HG03457 (cell line): Measurements from ENCODE around the gene ITGB2.

Experiments used
- ATAC-seq: cut with Tn5 transposase; IDR thresholded peaks from one replicate; pipeline ENCODE4 v1.9.1; 2021; ENCODE audit warnings: moderate number of reproducible peaks; ENCODE audit not compliant: unreplicated experiment

Gene ITGB2

DNA sequence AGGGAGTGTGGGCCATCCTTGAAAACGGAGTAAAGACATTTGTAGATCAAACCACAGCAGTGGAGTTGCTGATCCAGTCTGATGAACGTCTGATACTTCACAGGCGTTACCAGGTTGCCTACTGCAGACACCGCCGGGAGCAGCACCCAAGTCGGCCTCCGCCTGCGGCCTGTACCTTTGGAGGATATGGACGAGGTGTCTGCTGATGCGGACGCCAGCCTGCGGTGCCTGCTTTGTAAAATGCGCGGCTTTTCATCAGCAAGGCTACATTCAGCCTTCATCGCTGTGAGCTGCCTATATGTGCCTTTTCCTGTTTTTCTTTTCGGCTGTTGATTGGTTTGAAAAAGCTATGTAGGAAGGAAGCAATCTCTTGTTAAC lies 35.1 kb upstream of the ITGB2 start:
- no peak for ATAC-seq

DNA sequence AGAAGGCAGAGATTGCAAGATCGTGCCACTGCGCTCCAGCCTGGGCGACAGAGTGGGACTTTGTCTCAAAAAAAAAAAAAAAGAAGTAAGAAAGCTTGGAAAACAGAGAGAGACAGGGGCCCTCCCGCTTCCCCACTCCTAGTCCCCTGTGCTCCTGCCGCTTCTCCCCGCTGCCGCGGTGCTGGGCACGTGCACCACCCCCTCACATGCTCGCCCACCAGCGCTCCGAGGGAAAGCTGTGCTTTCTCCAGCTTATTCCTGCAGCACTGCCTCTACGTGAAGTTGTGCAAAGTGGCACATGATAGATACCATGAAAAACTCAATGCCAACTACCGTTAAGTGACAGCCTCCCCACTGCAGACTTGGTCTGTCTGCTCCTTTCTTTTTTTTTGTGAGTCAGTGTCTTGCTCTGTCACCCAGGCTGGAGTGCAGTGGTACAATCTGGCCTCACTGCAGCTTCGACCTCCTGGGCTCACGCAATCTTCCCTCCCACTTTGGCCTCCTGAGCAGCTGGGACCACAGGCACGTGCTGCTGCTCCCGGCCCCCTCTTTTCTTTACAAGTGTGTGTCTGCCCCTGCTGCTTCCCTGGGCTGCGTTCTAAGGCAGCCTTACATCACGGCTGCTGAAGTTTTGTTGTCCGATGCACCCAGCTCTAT lies 34.6 kb upstream of the ITGB2 start:
- no peak for ATAC-seq

DNA sequence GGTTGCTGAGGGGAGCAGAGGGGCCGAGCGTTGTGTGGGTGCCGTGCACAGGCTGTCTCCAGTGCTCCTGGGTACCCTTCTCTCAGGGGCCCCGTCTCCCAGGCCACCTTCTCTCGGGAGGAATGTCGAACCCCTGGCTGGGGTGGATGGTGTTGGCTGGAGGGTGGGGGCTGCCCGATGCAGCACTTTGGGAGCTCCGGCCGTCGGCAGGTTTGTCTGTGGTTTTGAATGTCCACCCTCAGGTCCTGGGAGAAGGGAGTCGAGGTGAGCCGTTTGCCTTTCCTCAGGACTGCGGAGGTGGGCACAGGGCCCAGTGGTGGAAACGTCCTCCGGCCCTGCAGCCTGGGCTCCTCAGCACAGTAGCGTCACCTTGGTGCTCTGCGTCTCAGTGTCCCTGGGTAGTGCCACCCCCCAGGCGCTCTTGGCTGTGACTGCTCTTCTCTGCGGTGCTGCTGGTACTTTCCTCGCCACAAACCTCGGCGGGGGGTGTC lies 33.6 kb upstream of the ITGB2 start:
- ATAC-seq, result no peak

DNA sequence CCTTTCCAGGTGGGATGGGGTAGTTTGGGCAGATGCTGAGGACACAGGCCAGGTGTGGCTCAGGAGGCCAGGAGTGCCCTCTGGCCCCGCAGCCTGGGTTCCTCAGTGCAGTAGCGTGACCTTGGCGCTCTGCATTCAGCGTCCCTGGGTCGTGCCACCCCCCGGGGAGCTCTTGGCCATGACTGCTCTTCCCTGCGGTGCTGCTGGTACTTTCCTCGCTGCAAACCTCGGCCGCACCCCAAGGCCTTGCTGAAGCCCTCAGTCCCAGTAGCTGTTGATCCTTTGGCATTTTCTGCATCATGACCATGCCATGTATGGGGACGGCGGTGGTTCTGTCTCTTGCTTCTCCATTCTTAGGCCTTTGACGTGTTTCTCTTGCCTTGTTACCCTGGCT lies 32.9 kb upstream of the ITGB2 start:
- ATAC-seq, result no peak

DNA sequence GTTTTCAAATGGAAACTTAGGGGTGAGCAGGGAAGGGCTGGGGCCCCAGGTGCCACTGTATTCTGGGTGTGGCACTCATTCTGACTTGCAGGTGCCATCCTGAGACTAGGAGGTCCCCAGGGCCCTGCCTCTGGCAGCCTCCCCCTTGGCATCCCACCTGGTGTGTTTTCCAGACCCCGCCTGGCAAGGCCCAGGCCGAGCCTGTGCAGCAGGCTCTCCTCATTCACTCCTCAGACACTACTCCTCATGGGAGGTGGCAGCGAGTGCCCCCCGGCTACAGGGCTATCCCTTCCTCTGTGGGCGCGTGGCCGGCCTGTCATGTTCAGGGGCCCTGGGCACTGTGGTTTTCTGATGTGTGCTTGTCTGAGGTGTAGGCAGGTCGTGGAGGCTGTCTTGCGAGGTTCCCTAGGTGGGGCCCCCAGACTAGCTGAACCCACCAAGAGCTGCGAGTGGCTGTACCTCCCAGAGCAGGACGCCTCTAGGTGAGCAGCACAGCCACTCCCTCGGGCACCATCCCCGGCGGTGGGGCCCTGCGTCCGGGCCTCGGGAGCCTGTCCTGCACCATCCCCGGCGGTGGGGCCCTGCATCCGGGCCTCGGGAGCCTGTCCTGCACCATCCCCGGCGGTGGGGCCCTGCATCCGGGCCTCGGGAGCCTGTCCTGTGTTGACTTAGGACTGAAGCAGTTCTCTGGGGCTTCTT lies 32.4 kb upstream of the ITGB2 start:
- ATAC-seq, result no peak

DNA sequence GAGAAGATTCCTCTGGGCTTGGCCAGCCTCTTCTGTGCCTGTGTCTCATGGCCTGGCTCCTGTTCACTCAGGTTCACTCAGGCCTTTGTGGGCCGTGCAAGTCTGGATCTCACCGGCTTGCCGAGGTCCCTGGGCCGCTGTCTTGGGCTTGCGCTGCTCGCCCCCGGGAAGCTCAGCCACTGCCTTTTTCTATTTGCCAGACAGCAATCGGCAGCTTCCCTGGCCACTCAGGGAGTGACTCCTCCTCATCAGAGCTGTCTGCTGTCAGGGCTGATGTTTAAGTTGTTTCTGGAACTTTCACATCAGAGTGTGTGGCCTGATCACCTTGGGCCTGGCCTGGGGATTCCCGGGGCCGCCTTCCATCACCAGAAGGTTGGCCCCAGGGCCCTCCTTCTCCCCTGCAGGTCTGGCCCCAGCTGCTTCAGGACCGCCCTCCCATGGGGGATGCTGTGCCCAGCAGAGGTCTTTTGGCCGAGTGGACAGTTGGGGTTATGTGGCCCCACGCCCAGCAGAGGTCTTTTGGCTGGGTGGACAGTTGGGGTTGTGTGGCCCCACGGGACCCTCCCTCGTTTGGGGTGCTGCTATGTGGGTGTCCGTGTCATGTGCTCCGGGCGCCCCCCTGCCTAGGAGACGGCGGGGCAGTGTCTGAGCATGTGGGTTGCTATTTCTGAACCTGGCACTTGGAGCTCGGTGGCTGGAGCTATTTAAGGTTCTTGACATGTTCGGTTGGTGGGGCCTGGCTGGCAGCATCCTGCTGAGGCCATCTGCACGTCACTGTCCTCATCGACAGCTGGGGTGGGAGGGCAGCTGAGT lies 31.6 kb upstream of the ITGB2 start:
- no peak for ATAC-seq

DNA sequence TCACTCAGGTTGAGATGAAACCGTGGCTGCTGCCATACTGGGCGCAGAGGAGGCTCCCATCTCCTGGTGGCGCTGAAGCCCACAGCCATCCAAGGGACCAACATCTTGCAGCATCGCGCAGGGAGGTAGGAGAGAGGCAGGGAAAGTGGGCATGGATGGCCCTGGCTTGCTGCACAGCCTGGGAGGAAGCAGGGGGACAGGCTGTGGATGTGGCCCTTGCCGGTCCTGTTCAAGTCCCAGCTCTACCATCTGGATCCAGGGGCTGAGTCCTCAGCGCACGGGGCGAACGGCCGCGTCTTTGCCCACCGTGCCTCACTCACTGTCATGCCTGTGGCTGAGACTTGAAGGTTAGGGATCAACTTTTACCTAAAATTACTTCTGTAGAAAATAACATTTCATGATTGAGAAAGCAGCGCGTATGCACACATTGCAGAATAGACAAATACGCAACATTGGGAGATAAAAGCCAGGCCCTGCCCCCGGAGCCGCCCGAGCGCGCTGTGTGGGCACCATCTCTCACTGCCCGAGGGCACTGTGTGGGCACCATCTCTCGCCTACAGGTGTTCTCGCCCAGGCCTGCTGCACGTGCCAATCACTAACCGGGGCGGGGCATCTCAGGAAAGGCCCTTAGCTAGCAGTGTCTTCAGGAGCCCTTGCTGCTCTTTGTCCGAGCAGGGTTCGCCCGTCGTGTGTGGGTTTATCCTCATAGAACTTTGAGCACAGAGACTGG lies 30.7 kb upstream of the ITGB2 start:
- ATAC-seq, result no peak

DNA sequence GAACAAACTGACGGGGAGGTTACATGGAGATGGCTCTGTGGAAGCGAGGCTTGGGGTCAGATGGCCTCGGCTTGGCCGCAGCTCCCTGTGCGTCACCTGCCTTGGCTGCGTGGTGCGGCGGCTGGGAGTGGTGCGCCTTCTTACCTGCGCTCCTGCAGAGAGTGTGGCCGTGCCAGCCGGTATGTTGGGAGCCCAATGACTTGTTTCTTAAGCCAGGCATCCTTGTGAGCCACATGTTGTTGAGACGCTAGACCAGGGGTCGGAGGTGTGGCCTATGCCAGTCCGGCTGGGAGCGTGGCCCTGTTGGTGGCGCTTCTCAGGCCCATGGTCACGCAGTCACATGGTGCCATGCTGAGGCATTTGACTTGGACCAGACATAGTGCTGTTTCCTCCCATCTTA lies 29.7 kb upstream of the ITGB2 start:
- no peak for ATAC-seq

DNA sequence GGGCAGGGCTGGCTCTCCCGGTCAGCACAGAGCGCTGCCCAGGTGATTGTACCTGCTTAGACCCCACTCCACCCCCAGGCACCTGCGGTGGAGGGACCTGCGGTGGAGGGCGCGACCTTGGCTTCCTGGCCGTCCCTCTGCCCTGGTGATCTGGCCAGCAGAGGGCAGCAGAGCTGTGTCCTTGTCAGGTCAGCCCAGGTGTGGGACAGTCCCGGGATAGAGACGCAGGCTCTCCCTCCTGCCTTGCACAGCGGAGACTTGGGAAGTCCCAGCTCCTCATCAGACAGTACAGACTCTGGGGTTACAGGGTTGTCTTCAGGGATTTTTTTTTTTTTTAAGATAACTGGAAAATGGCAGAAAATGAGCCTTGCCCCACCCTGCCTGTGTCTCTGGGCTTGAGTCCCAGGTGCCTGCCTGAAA lies 29.1 kb upstream of the ITGB2 start:
- ATAC-seq, result no peak

DNA sequence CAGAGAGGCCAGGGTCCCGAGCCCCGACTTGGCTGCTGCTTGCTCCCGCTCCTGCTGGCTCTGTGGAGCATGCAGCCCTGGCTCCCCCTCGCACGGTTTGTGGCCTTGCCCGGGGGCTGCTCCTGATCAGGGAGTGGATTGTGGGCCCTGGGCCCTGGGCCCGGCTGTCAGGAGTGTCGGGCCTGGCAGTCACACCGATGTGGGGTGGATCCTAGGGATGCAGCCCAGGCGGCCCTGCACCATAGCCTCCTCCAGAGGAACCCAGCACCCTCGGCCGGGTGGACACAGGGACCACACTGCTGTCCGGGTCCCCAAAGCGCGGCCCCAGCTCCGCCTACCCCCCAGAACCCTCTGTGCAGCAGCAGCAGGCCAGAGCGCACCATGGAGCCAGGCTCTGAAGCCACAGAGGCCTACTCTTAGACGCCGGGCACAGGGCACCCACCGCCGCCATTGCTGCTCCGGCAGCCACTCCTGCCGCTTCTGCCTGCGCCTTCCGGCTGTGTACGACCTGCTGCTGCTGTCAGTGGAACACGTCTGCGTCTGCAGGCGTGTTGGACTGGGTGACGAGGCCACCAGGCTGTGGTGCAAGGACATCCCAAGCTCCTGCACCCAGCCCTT lies 28.6 kb upstream of the ITGB2 start:
- no peak for ATAC-seq

DNA sequence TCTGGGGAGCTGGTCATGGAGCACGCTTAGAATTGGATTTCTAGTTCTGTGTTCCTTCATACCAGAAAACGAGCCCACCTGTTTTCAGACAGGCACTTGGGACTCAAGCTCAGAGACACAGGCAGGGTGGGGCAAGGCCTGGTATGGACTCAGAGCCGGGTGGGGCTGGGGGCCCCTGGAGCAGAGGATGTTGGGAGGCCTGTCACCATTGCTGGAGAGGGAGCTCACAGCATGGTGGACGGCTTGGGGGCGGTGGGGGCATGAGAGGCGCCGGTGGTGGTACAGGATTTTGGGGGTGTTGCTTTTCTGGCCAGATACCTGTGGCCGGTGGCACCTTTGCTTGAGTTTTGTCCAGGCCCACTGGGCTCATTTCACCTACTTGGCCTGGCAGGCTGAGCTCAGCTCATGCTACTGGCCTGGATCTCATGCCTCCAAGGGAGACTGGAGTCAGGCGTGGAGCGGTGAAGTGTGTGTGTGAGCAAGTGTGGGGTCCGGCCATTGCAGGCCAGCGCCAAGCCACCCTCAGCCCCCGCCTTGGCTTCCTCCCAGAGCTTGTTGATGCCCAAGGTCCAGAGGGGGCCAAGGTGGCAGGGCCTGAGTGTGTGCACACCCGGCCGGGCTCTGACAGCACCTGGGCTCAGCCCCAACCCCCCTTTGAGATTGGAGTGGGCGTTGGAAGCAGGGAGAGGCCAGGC lies 27.9 kb upstream of the ITGB2 start:
- ATAC-seq, result no peak

DNA sequence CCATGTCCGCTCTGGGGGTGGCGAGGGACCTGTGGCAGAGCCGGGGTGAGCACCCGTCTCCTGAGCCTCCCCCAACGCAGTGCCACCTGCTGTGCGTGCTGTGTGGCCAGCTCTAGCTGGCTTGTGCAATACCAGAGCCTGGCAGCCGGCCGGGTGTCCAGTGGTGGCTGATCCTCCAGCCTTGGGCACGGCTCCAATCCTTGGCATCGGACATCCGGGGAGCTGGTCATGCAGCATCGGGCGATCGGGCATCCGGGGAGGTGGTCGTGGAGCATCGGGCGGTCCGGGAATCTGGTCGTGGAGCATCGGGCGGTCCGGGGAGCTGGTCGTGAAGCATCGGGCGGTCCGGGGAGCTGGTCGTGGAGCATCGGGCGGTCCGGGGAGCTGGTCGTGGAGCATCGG lies 27.2 kb upstream of the ITGB2 start:
- no peak for ATAC-seq

DNA sequence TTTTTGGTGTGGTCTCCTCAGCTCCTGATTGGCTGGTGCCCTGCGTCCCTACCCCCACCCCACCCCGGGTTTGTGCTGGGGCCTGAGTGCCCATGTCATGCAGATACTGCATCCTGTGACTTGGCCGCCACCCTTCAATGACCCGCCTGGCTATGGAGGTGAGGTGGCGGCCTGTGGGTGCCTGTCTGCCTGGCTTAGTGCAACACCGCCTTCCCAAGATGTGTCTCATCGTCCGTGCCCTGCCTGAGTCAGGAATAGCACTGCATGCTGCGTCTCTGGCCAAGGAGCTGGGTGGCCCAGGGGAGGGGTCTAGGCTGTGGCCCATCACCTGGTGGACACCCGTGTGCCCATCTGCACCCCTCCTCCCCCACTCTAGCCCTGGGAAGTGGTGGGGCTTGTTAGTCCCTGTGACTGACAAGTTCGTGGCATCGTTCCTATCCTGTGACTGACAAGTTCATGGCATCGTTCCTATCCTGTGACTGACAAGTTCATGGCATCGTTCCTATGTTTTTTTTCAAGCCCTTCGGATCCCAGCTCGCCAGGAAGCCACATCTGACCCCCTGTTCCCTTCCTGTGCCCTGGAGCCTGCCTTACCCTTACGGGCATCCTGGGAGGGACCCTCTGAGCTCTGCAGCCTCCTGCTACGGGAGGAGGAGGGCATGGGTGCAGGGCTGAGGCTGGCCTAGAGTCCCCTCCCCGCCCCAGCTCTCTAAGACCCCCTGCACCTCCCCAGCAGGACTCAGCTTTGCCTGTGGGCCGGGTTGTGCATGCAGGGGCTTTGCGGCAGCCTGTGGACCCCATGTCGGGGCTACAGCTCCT lies 26.6 kb upstream of the ITGB2 start:
- ATAC-seq, result no peak

DNA sequence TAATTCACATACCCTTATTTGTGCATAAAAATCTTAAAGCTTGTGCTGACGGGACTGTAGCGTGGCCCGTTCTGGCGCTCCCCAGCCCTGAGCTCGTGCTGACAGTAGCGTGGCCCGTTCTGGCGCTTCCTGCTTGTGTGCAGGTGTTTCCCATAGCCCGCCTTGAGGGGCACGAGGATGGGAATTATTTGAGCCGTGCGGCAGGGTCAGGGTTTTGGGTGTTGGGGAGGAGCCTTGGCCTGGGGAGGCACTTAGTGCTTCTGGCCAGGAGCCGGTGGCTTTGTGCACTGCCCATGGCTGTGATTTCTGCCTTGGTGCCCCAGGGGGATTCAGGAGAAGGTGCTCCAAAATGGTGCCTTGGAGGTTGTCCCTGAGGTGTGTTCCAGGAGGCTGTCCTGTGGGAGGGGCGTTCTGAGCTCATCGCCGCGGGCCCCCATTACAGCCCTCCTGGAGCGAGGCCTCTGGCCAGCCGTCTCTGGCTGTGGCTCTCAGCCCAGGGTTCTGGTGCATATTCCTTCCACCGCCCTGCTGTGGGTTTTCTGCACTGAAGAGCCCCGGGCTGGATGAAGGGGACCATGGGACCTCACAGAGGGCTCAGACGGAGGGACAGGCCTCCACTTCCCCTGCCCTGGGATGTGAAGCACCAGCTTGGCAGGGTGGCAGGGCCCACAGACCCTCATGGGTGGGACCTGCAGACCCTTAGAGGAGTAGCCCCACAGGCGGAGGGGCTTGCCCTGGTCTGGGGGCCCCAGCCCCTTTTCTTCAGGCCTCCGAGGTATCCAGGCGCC lies 25.7 kb upstream of the ITGB2 start:
- no peak for ATAC-seq

DNA sequence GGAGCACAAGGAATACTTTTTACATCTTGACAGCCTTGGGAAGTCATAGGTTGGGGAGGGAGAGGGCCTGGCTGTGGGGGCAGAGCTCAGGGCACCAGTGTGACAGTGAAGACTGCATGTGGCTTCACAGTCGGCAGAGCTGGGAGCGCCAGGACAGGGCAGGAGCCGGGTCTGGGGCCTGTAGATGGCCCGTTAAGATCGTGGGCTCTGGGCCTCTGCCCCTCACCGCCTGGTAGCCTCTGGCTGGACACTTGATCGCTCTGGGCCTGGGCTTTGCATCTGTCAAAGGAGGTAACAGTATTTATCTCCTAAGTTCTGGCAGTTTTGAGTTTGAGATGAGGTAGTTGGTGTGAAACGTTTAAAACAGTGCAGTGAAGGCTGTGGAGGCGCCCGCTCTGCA lies 23.9 kb upstream of the ITGB2 start:
- no peak for ATAC-seq

DNA sequence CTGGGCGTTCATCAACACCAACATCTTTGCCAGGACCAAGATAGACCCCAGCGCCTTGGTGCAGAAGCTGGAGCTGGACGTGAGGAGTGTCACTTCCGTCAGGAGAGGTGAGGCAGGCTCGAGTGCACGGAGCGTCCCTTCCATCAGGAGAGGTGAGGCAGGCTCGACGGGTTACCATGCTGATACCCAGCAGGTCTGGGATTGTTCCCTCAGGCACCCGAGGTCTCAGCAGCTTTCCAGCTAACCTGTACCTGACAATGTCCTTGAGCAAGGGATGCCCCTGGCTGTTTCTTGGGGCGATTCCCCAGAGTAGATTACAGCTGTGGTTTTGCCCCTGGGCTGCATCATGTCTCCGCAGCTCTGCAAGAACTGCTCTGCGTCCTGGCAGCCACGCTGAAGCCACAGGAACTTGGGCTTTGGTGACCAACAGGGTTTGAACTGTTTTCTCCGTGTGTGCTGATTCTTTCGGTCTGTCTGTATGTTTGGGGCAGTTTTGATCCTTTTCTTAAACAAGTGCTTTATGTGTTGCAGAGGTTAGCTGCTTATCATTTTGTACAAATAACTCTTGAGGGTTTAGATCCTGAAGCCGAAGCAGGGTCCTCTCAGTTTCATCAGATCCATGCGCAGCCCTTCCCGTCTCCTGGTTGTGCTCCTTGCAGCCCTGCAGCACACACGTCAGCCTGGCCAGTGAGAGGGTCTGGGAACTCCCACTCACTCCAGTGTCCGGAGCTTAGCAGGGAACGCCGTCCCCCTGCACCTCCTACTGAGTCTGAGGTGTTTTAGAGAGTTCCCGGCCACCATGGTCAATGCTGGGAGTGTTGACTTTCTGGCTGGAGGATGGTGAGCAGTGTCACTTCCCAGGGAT lies 23.2 kb upstream of the ITGB2 start:
- no peak for ATAC-seq

DNA sequence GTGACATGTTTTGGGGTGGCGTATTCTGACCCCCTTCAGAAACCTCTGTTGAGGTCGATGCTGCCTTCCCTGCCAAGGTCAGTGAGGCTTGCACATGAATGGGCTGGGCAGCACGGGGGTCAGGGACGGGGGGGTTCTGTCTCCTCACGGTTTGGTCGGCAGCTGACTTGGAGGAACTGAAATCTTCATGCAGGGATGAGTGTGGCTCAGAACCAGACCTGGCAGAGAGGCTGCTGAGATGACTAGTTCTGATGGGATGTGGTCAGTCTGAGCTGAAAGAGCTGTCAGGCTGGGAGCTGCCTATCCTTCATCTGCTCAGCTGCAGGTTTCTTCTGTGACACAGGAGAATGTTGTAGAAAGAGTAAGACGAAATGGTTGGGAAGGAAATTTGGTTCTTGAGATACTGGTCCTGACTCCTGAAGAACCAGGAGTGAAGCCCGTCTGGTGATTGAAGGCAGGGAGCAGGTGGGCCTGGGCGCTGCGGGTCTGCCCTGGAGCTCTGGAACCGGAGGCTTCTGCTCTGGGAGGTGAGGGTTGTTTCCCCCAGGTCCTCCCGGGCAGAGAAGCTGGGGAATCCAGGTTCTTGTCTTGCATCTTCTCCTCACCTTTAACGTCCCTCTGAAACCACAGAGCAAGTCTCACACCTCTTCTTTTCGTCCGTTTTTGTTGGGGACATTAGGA lies 22.4 kb upstream of the ITGB2 start:
- ATAC-seq, result no peak
